ENCODE data around the gene CACNB3.

Gene CACNB3

GRCh38 chr12:48827026-48827425 lies 8.7 kb downstream of the CACNB3 start:
- Histone ChIP-seq H4K20me1 (ENCODE audit: insufficient read depth) (no peaks in the 10 kb centered on the region), H3K36me3 (ENCODE audit: insufficient read depth) (peaks cover 9% of the 10 kb centered on the region; the same call in 1 of the 2 replicates), H2AFZ (ENCODE audit: low read depth) (no peak overlapping the region), H3K79me2 (ENCODE audit: insufficient read depth, low read depth) (no peaks in the 10 kb centered on the region), H3K27me3 (ENCODE audit: insufficient read depth, low read depth) (no peaks in the 10 kb centered on the region), H3K4me3 (IDR thresholded peaks at IDR 0.05; ENCODE audit: insufficient read depth, low read depth, low read length) (no peak overlapping the region), H3K27ac (no peak overlapping the region), H3K4me2 (no peak overlapping the region), H3K9ac (no peak overlapping the region), H3K4me1 (ENCODE audit: low read depth, poor library complexity, severe bottlenecking) (no peaks in the 10 kb centered on the region)
- no peak for TF ChIP-seq CTCF (conservative IDR thresholded peaks at IDR 0.05; ENCODE audit: low read depth, low read length)

- Histone ChIP-seq H3K9ac (no peak overlapping the region), H3K36me3 (ENCODE audit: insufficient read depth) (peaks cover 13% of the 10 kb centered on the region; the same call in 1 of the 2 replicates), H3K4me3 (IDR thresholded peaks at IDR 0.05; ENCODE audit: insufficient read depth, low read depth, low read length) (no peak overlapping the region), H4K20me1 (ENCODE audit: insufficient read depth) (no peaks in the 10 kb centered on the region), H3K4me2 (no peak overlapping the region), H3K79me2 (ENCODE audit: insufficient read depth, low read depth) (no peaks in the 10 kb centered on the region), H2AFZ (ENCODE audit: low read depth) (no peak overlapping the region), H3K4me1 (ENCODE audit: low read depth, poor library complexity, severe bottlenecking) (no peaks in the 10 kb centered on the region), H3K27me3 (ENCODE audit: insufficient read depth, low read depth) (no peaks in the 10 kb centered on the region), H3K27ac (no peak overlapping the region)
- no peak for TF ChIP-seq CTCF (conservative IDR thresholded peaks at IDR 0.05; ENCODE audit: low read depth, low read length)
Observed at GRCh38 chr12:48827513-48828096, 9.3 kb downstream of the CACNB3 start.

GRCh38 chr12:48828293-48828692 lies 10.0 kb downstream of the CACNB3 start:
- H3K4me3 ChIP-seq (IDR thresholded peaks at IDR 0.05; ENCODE audit: insufficient read depth, low read depth, low read length), result no peak overlapping the region
- H2AFZ ChIP-seq (ENCODE audit: low read depth), result no peak overlapping the region
- peaks cover 20% of the 10 kb centered on the region; the same call in 1 of the 2 replicates for H3K36me3 ChIP-seq (ENCODE audit: insufficient read depth)
- no peak overlapping the region for H3K9ac ChIP-seq
- no peaks in the 10 kb centered on the region for H3K79me2 ChIP-seq (ENCODE audit: insufficient read depth, low read depth)
- TF ChIP-seq CTCF (conservative IDR thresholded peaks at IDR 0.05; ENCODE audit: low read depth, low read length), result no peak
- H3K27ac ChIP-seq, result no peak overlapping the region
- no peaks in the 10 kb centered on the region for H3K27me3 ChIP-seq (ENCODE audit: insufficient read depth, low read depth)
- no peaks in the 10 kb centered on the region for H4K20me1 ChIP-seq (ENCODE audit: insufficient read depth)
- H3K4me2 ChIP-seq, result no peak overlapping the region
- H3K4me1 ChIP-seq (ENCODE audit: low read depth, poor library complexity, severe bottlenecking), result no peaks in the 10 kb centered on the region

- Histone ChIP-seq H3K27me3 (ENCODE audit: insufficient read depth, low read depth) (no peaks in the 10 kb centered on the region), H3K4me3 (IDR thresholded peaks at IDR 0.05; ENCODE audit: insufficient read depth, low read depth, low read length) (no peak overlapping the region), H3K4me2 (no peak overlapping the region), H3K36me3 (ENCODE audit: insufficient read depth) (peaks cover 24% of the 10 kb centered on the region; the same call in 1 of the 2 replicates), H2AFZ (ENCODE audit: low read depth) (no peak overlapping the region), H3K79me2 (ENCODE audit: insufficient read depth, low read depth) (no peaks in the 10 kb centered on the region), H4K20me1 (ENCODE audit: insufficient read depth) (no peaks in the 10 kb centered on the region; the same call in 1 of the 2 replicates), H3K27ac (no peak overlapping the region), H3K4me1 (ENCODE audit: low read depth, poor library complexity, severe bottlenecking) (no peaks in the 10 kb centered on the region), H3K9ac (no peak overlapping the region)
- no peak for TF ChIP-seq CTCF (conservative IDR thresholded peaks at IDR 0.05; ENCODE audit: low read depth, low read length)
Observed at GRCh38 chr12:48828841-48829575, 10.7 kb downstream of the CACNB3 start.
